RWPE2 (cell line): ENCODE data around the gene LDLRAD4.

Source experiments
- ATAC-seq: fragments of 200-7000 bp; cut with Tn5 transposase; 3 replicates; pipeline ENCODE4 v1.9.1; 2021; ENCODE audit warnings: low read depth
- DNase-seq: peaks from one replicate; pipeline ENCODE4 v3.0.0-alpha.2; 2020; ENCODE audit warnings: low spot score
- H3K27ac ChIP-seq: fragments of 450-650 bp; 2 replicates; pipeline ENCODE4 v1.5.1; 2017; ENCODE audit warnings: mild to moderate bottlenecking; ENCODE audit not compliant: poor library complexity, severe bottlenecking
- H3K27me3 ChIP-seq: fragments of 250-450 bp; sonication (Bioruptor Pico); 2 replicates; pipeline ENCODE4 v1.5.1; 2021; ENCODE audit warnings: mild to moderate bottlenecking, moderate library complexity; ENCODE audit not compliant: insufficient read depth, poor library complexity, severe bottlenecking
- H3K36me3 ChIP-seq: fragments of 250-450 bp; sonication (Bioruptor Pico); 2 replicates; pipeline ENCODE4 v1.5.1; 2020; ENCODE audit warnings: low read depth, mild to moderate bottlenecking, moderate library complexity
- H3K4me1 ChIP-seq: fragments of 250-450 bp; sonication (Bioruptor Pico); 2 replicates; pipeline ENCODE4 v1.5.1; 2021; ENCODE audit warnings: mild to moderate bottlenecking, moderate library complexity; ENCODE audit not compliant: insufficient read depth, poor library complexity, severe bottlenecking
- H3K4me3 ChIP-seq: fragments of 250-450 bp; sonication (Bioruptor Pico); 2 replicates; pipeline ENCODE4 v1.5.1; 2021; ENCODE audit warnings: mild to moderate bottlenecking, moderate library complexity; ENCODE audit not compliant: severe bottlenecking
- H3K9me3 ChIP-seq: fragments of 250-450 bp; sonication (Bioruptor Pico); 2 replicates; pipeline ENCODE4 v1.5.1; 2021; ENCODE audit warnings: mild to moderate bottlenecking, moderate library complexity; ENCODE audit not compliant: severe bottlenecking
- CTCF ChIP-seq: fragments of 450-650 bp; IDR thresholded peaks from one replicate; pipeline ENCODE4 v1.5.1; 2017; ENCODE audit warnings: mild to moderate bottlenecking, moderate library complexity; ENCODE audit not compliant: poor library complexity, severe bottlenecking

LDLRAD4 gene

GRCh38 chr18:13495961-13496360, 277.4 kb downstream of the LDLRAD4 start:
- peaks cover 3% of the 10 kb centered on the region for H3K4me1 ChIP-seq
- no peak for TF ChIP-seq CTCF
- ATAC-seq (no peak), DNase-seq (no peak)
- no peak overlapping the region for H3K27ac ChIP-seq
- H3K36me3 ChIP-seq = no peaks in the 10 kb centered on the region
- H3K27me3 ChIP-seq = no peaks in the 10 kb centered on the region
- H3K4me3 ChIP-seq = no peak overlapping the region
- H3K9me3 ChIP-seq = no peaks in the 10 kb centered on the region

DNA sequence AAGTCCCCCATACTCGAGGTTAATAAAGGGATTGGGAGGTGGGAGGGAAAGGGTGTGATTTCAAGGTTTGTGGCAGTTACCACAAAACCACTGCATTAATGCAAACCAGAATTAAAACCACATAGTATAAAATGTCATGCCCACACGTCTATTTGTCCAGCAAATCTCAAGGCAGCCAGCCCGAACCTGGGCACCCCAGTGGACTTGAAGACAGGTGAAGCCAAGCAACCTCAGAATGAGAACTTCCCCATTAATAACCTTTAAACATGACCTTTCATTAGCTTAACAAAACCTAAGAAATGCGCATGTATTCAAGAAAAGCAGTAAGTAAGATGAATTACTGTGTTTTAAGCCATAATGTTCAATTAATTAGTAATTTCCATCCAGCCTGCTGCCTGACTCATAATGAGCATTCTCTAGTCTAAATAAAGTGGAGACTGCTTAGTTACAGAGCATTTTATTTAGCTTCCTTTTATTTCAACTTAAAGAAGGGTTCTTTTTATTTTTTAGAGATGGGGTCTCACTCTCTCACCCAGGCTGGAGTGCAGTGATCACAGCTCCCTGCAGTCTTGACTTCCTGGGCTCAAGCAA, 278.2 kb downstream of the LDLRAD4 start:
- no peaks in the 10 kb centered on the region for H3K36me3 ChIP-seq
- no peak overlapping the region for H3K27ac ChIP-seq
- no peaks in the 10 kb centered on the region for H3K27me3 ChIP-seq
- no peak overlapping the region for H3K4me3 ChIP-seq
- no peak for TF ChIP-seq CTCF
- ATAC-seq (no peak), DNase-seq (no peak)
- H3K9me3 ChIP-seq = no peaks in the 10 kb centered on the region
- H3K4me1 ChIP-seq = peaks cover 4% of the 10 kb centered on the region

DNA sequence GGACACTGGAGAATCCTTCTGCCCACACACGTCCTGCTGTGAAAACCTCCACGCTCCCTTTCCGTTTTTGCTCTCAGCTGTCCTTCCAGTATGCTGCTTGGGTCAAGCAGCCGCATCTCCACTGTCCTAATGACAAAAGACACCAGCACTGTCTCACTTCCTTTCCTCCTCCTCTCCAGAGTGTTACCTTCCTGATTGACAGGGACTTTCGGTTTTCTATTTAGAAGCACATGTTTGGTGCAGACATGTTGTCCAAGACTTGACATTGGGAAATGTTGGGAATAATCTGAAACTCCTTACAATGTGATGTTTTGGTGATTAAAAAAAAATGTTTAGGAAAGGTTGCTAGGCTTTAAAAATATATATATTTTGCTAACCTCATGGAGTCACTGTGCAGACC, 281.2 kb downstream of the LDLRAD4 start:
- TF ChIP-seq CTCF = no peak
- H3K4me3 ChIP-seq = no peak overlapping the region
- no peaks in the 10 kb centered on the region for H3K9me3 ChIP-seq
- no peaks in the 10 kb centered on the region for H3K36me3 ChIP-seq
- no peaks in the 10 kb centered on the region for H3K27me3 ChIP-seq
- ATAC-seq (no peak), DNase-seq (no peak)
- H3K4me1 ChIP-seq = peaks cover 4% of the 10 kb centered on the region
- peak overlapping the region; percentile 63 for H3K27ac ChIP-seq

DNA sequence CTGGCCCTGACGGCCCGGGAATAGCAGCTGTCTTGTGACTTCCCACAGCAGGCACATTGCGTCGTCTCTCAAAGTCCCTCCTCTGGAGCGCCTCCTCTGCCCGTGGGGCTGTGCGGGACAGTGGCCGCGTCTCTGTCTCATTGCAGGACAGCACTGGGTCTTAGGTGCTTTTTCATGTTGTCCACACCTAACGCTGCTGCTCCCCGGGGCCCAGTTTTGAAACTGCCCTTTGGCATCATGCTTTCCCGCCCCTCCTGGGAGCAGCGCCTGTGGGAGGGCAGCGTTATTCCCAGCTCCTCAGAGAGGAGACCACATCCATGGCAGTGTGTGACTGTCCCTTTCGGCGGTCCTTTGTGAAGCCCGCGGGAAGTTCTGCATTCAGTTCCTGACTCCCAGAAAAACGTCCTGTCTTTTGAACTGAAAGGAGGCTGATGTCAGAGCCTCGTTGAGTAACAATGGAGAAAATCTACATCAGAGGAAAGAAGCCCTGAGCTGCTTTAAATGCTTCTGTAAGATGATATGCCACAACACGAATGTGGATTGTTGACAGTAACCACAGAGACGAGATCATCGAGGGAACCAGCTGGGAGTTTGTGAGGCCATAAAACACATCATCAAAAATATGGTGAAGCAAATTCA, 281.8 kb downstream of the LDLRAD4 start:
- ATAC-seq = peak; percentile 78
- DNase-seq = no peak
- Histone ChIP-seq H3K27me3 (no peaks in the 10 kb centered on the region), H3K27ac (peak overlapping the region; percentile 63), H3K9me3 (no peaks in the 10 kb centered on the region), H3K4me3 (no peak overlapping the region), H3K36me3 (no peaks in the 10 kb centered on the region), H3K4me1 (peaks cover 4% of the 10 kb centered on the region)
- no peak for TF ChIP-seq CTCF

- no peaks in the 10 kb centered on the region for H3K36me3 ChIP-seq
- peak; percentile 89 for ATAC-seq
- no peaks in the 10 kb centered on the region for H3K27me3 ChIP-seq
- no peak for TF ChIP-seq CTCF
- no peaks in the 10 kb centered on the region for H3K9me3 ChIP-seq
- peaks cover 4% of the 10 kb centered on the region for H3K4me1 ChIP-seq
- no peak overlapping the region for H3K4me3 ChIP-seq
- no peak for DNase-seq
- H3K27ac ChIP-seq = peak overlapping the region; percentile 63
These were observed 282.4 kb downstream of the LDLRAD4 start for GRCh38 chr18:13500869-13501542.
